MM.1S (cell line): ENCODE measurements around the gene SEMA3C.

ENCODE experiments used
- CTCF ChIP-seq: fragments of 300-600 bp; sonication (generic); IDR thresholded peaks from 2 replicates; pipeline ENCODE4 v1.5.1; 2016; ENCODE audit warnings: antibody characterized with exemption, low read length, mixed read lengths
- EZH2 ChIP-seq: fragments of 300-600 bp; sonication (generic); optimal IDR thresholded peaks from 2 replicates; pipeline ENCODE3; 2017; ENCODE audit warnings: low read depth, mild to moderate bottlenecking, antibody characterized with exemption, low read length, mixed read lengths
- EZH2phosphoT487 ChIP-seq: fragments of 300-600 bp; sonication (generic); IDR thresholded peaks from 2 replicates; pipeline ENCODE4 v1.6.1; 2018; ENCODE audit warnings: antibody characterized with exemption, low read length

- TF ChIP-seq CTCF (peak; percentile 44), EZH2 (no peak), EZH2phosphoT487 (no peak)
Observed at GRCh38 chr7:80732630-80733029, 186.2 kb downstream of the SEMA3C start.
